ENCODE data around the gene PPARA. TPM values are rescaled to one million over a fixed set of nuclear protein-coding genes. Genes with fewer than 3 reads are reported as not detected.

Gene PPARA
- total and polyA plus RNA-seq, 7 donors = 11.0 to 55.8 (median 37.3) TPM

- H3K27ac ChIP-seq = peak overlapping the region; percentile 93
- no peak for ATAC-seq
- intact Hi-C loops (cut with DNase I) = no loop called here
Observed at GRCh38 chr22:46109474-46110003, 40.8 kb upstream of the PPARA start.

GRCh38 chr22:46110215-46110614 is 40.1 kb upstream of the PPARA start:
- TF ChIP-seq CTCF (IDR thresholded peaks at IDR 0.05) = no peak
- Histone ChIP-seq H3K4me3 (no peak overlapping the region), H3K27ac (peak overlapping the region; percentile 93), H3K36me3 (ENCODE audit: insufficient read depth in 1 of 2, low read depth in 1 of 2) (peaks cover 3 to 50% of the 10 kb centered on the region in 2 donors), H3K9me3 (no peaks in the 10 kb centered on the region), H3K27me3 (ENCODE audit: insufficient read depth in 3 of 3, low read length in 2 of 3) (no peaks in the 10 kb centered on the region), H3K4me1 (peaks cover 90% of the 10 kb centered on the region)
- DNase-seq = peak in 1 of 2 donors; percentile 69
- ATAC-seq = peak in 2 of 4 donors; percentile 21 to 26
- intact Hi-C loops (cut with DNase I) = no loop called here
- 55 to 68% (median 59%) methylated on average over 9 of the region's 9 CpGs for WGBS, 3 donors

More at GRCh38 chr22:46109474-46110003, 40.8 kb upstream of the PPARA start:
- TF ChIP-seq CTCF (IDR thresholded peaks at IDR 0.05) = no peak
- no peak overlapping the region for H3K4me3 ChIP-seq
- WGBS, 3 donors = 52 to 76% (median 52%) methylated on average over 12 to 13 of the region's 13 CpGs
- H3K36me3 ChIP-seq (ENCODE audit: insufficient read depth in 1 of 2, low read depth in 1 of 2) = peaks cover 3 to 50% of the 10 kb centered on the region in 2 donors
- peaks cover 97% of the 10 kb centered on the region for H3K4me1 ChIP-seq
- no peaks in the 10 kb centered on the region for H3K9me3 ChIP-seq
- no peak for DNase-seq
- no peaks in the 10 kb centered on the region for H3K27me3 ChIP-seq (ENCODE audit: insufficient read depth in 3 of 3, low read length in 2 of 3)

- H3K27me3 ChIP-seq (ENCODE audit: insufficient read depth in 3 of 3, low read length in 2 of 3) = no peaks in the 10 kb centered on the region
- WGBS, 3 donors = 28 to 55% (median 36%) methylated on average over 20 of the region's 20 CpGs
- no peak for TF ChIP-seq CTCF (IDR thresholded peaks at IDR 0.05)
- no peak for ATAC-seq
- peaks cover 82% of the 10 kb centered on the region for H3K4me1 ChIP-seq
- DNase-seq = peak in 1 of 2 donors; percentile 75
- peak overlapping the region; percentile 76 for H3K27ac ChIP-seq
- peaks cover 3 to 45% of the 10 kb centered on the region in 2 donors for H3K36me3 ChIP-seq (ENCODE audit: insufficient read depth in 1 of 2, low read depth in 1 of 2)
- H3K9me3 ChIP-seq = no peaks in the 10 kb centered on the region
- intact Hi-C loops (cut with DNase I) = no loop called here
- no peak overlapping the region for H3K4me3 ChIP-seq
Observed at GRCh38 chr22:46111645-46112306, 38.5 kb upstream of the PPARA start.

GRCh38 chr22:46112405-46112804 is 37.9 kb upstream of the PPARA start:
- no peaks in the 10 kb centered on the region for H3K27me3 ChIP-seq (ENCODE audit: insufficient read depth in 3 of 3, low read length in 2 of 3)
- no peaks in the 10 kb centered on the region for H3K9me3 ChIP-seq
- no peak overlapping the region for H3K4me3 ChIP-seq
- H3K4me1 ChIP-seq = peaks cover 76% of the 10 kb centered on the region
- no peak for DNase-seq
- WGBS, 3 donors = 59 to 70% (median 61%) methylated on average over 20 of the region's 20 CpGs
- intact Hi-C loops (cut with DNase I) = no loop called here
- peak overlapping the region; percentile 76 for H3K27ac ChIP-seq
- no peak for TF ChIP-seq CTCF (IDR thresholded peaks at IDR 0.05)
- ATAC-seq = no peak
- H3K36me3 ChIP-seq (ENCODE audit: insufficient read depth in 1 of 2, low read depth in 1 of 2) = peaks cover 3 to 45% of the 10 kb centered on the region in 2 donors

All from psoas muscle (tissue), 8 donors.